ENCODE results near the gene EPC2. TPM values are rescaled to one million over a fixed set of nuclear protein-coding genes. Genes with fewer than 3 reads are reported as not detected.
"Not testable (repeated sequence)": the region's sequence is repeated elsewhere in the genome, so short reads cannot be mapped to it uniquely, and the experiment has no call there.

The EPC2 gene
- total RNA-seq, 1 experiment from 2014 or later: 17.3 TPM

- in situ Hi-C loops (cut with HindIII; ENCODE audit: low pct_unique_long_range_greater_than_20kb, low sequenced_read_pairs): no loop called here
- DNase-seq (ENCODE audit: low read depth, low spot score): no peak
Measured at GRCh38 chr2:148746973-148747372, 102.4 kb downstream of the EPC2 start.

GRCh38 chr2:148751907-148752306 lies 107.4 kb downstream of the EPC2 start:
- DNase-seq (ENCODE audit: low read depth, low spot score): no peak
- in situ Hi-C loops (cut with HindIII; ENCODE audit: low pct_unique_long_range_greater_than_20kb, low sequenced_read_pairs): no loop called here

GRCh38 chr2:148752977-148753376 lies 108.4 kb downstream of the EPC2 start:
- no peak for DNase-seq (ENCODE audit: low read depth, low spot score)
- in situ Hi-C loops (cut with HindIII; ENCODE audit: low pct_unique_long_range_greater_than_20kb, low sequenced_read_pairs): no loop called here

GRCh38 chr2:148754864-148755263 lies 110.3 kb downstream of the EPC2 start:
- no peak for DNase-seq (ENCODE audit: low read depth, low spot score)
- in situ Hi-C loops (cut with HindIII; ENCODE audit: low pct_unique_long_range_greater_than_20kb, low sequenced_read_pairs): no loop called here

GRCh38 chr2:148756292-148756975 lies 111.9 kb downstream of the EPC2 start:
- in situ Hi-C loops (cut with HindIII; ENCODE audit: low pct_unique_long_range_greater_than_20kb, low sequenced_read_pairs): no loop called here
- no peak for DNase-seq (ENCODE audit: low read depth, low spot score)

GRCh38 chr2:148764815-148765214 lies 120.3 kb downstream of the EPC2 start:
- in situ Hi-C loops (cut with HindIII; ENCODE audit: low pct_unique_long_range_greater_than_20kb, low sequenced_read_pairs): no loop called here
- DNase-seq (ENCODE audit: low read depth, low spot score): no peak

GRCh38 chr2:148770047-148770446 lies 125.5 kb downstream of the EPC2 start:
- in situ Hi-C loops (cut with HindIII; ENCODE audit: low pct_unique_long_range_greater_than_20kb, low sequenced_read_pairs): no loop called here

GRCh38 chr2:148781544-148781943 lies 137.0 kb downstream of the EPC2 start:
- in situ Hi-C loops (cut with HindIII; ENCODE audit: low pct_unique_long_range_greater_than_20kb, low sequenced_read_pairs): no loop called here
- DNase-seq (ENCODE audit: low read depth, low spot score): no peak

More at GRCh38 chr2:148770047-148770446, 125.5 kb downstream of the EPC2 start:
- no peak for DNase-seq (ENCODE audit: low read depth, low spot score)

GRCh38 chr2:148789059-148789458 lies 144.5 kb downstream of the EPC2 start:
- DNase-seq (ENCODE audit: low read depth, low spot score): no peak
- in situ Hi-C loops (cut with HindIII; ENCODE audit: low pct_unique_long_range_greater_than_20kb, low sequenced_read_pairs): no loop called here

- in situ Hi-C loops (cut with HindIII; ENCODE audit: low pct_unique_long_range_greater_than_20kb, low sequenced_read_pairs): not testable (repeated sequence)
Measured at GRCh38 chr2:148790172-148790571, 145.6 kb downstream of the EPC2 start.

GRCh38 chr2:148794558-148794957 lies 150.0 kb downstream of the EPC2 start:
- in situ Hi-C loops (cut with HindIII; ENCODE audit: low pct_unique_long_range_greater_than_20kb, low sequenced_read_pairs): no loop called here
- no peak for DNase-seq (ENCODE audit: low read depth, low spot score)

More at GRCh38 chr2:148790172-148790571, 145.6 kb downstream of the EPC2 start:
- not testable (repeated sequence) for DNase-seq (ENCODE audit: low read depth, low spot score)

GRCh38 chr2:148796735-148797512 lies 152.4 kb downstream of the EPC2 start:
- in situ Hi-C loops (cut with HindIII; ENCODE audit: low pct_unique_long_range_greater_than_20kb, low sequenced_read_pairs): no loop called here

GRCh38 chr2:148802448-148803220 lies 158.1 kb downstream of the EPC2 start:
- in situ Hi-C loops (cut with HindIII; ENCODE audit: low pct_unique_long_range_greater_than_20kb, low sequenced_read_pairs): no loop called here
- DNase-seq (ENCODE audit: low read depth, low spot score): no peak

More at GRCh38 chr2:148796735-148797512, 152.4 kb downstream of the EPC2 start:
- no peak for DNase-seq (ENCODE audit: low read depth, low spot score)

GRCh38 chr2:148810081-148810480 lies 165.5 kb downstream of the EPC2 start:
- in situ Hi-C loops (cut with HindIII; ENCODE audit: low pct_unique_long_range_greater_than_20kb, low sequenced_read_pairs): no loop called here
- DNase-seq (ENCODE audit: low read depth, low spot score): no peak

- no peak for DNase-seq (ENCODE audit: low read depth, low spot score)
- in situ Hi-C loops (cut with HindIII; ENCODE audit: low pct_unique_long_range_greater_than_20kb, low sequenced_read_pairs): no loop called here
Measured at GRCh38 chr2:148812306-148812705, 167.8 kb downstream of the EPC2 start.

GRCh38 chr2:148813603-148814065 lies 169.1 kb downstream of the EPC2 start:
- DNase-seq (ENCODE audit: low read depth, low spot score): no peak
- in situ Hi-C loops (cut with HindIII; ENCODE audit: low pct_unique_long_range_greater_than_20kb, low sequenced_read_pairs): no loop called here

GRCh38 chr2:148814143-148814859 lies 169.8 kb downstream of the EPC2 start:
- no peak for DNase-seq (ENCODE audit: low read depth, low spot score)

More at GRCh38 chr2:148814143-148814859, 169.8 kb downstream of the EPC2 start:
- in situ Hi-C loops (cut with HindIII; ENCODE audit: low pct_unique_long_range_greater_than_20kb, low sequenced_read_pairs): no loop called here
